Ectodermal cell (in vitro differentiated cells): ENCODE measurements around the gene CCDC194.
"Not testable (repeated sequence)": the region's sequence is repeated elsewhere in the genome, so short reads cannot be mapped to it uniquely, and the experiment has no call there.

ENCODE experiments used
- H3K27ac ChIP-seq: 2 replicates; pipeline ENCODE4 v1.7.0; 2013; ENCODE audit warnings: mild to moderate bottlenecking, low read depth, low read length; ENCODE audit not compliant: insufficient read depth, poor library complexity, severe bottlenecking
- H3K27me3 ChIP-seq: 2 replicates; pipeline ENCODE4 v1.7.0; 2013; ENCODE audit warnings: mild to moderate bottlenecking, low read length; ENCODE audit not compliant: insufficient read depth, control insufficient read depth, poor library complexity, severe bottlenecking
- H3K36me3 ChIP-seq: one replicate; pipeline ENCODE4 v1.7.0; 2013; ENCODE audit warnings: low read length; ENCODE audit not compliant: control insufficient read depth, insufficient read depth
- H3K4me1 ChIP-seq: one replicate; pipeline ENCODE4 v1.7.0; 2013; ENCODE audit warnings: low read length; ENCODE audit not compliant: control insufficient read depth, insufficient read depth
- H3K4me3 ChIP-seq: 2 replicates; pipeline ENCODE4 v1.7.0; 2013; ENCODE audit warnings: low read depth, low read length, control low read depth; ENCODE audit not compliant: insufficient read depth
- H3K9me3 ChIP-seq: 2 replicates; pipeline ENCODE4 v1.7.0; 2013; ENCODE audit warnings: mild to moderate bottlenecking, low read length, moderate library complexity; ENCODE audit not compliant: control insufficient read depth
- WGBS, 2 experiments: methylation state at CpG; one replicate each; pipeline ENCODE4 v1.1.7; 2013; ENCODE audit warnings: missing lambda C conversion rate in 2 of 2; 5-methylcytosine and 5-hydroxymethylcytosine counted together

The CCDC194 gene

DNA sequence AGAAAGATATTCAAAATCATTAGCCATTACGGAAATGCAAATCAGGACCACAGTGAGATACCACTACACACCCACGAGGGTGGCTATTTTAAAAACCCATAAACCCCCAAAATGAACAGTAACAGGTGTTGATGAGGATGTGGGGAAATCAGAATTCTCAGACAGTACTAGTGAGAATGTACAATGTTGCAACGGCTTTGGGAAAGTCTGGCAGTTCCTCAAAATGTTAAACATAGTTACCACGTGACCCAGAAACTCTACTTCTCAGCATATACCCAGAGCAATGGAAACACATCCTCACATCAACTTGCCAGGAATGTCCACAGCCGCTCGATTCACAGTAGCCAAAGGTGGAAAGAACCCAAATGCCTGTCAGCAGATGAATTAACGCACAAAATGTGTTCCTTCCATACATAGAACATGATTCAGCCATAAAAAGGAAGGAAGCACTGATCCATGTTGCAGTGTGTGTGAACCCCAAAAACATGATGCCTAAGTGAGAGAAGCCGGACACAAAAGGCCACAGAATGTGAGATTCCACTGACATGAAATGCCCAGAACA is 23.9 kb downstream of the CCDC194 start:
- H3K9me3 ChIP-seq = no peaks in the 10 kb centered on the region
- no peaks in the 10 kb centered on the region for H3K27me3 ChIP-seq
- no peaks in the 10 kb centered on the region for H3K4me1 ChIP-seq
- WGBS, 2 experiments = 88 to 92% methylated on average over 6 to 8 of the region's 8 CpGs
- H3K4me3 ChIP-seq = no peak overlapping the region
- no peaks in the 10 kb centered on the region for H3K36me3 ChIP-seq
- no peak overlapping the region for H3K27ac ChIP-seq

- H3K27ac ChIP-seq = no peak overlapping the region
- 94 to 95% methylated on average over 22 of the region's 22 CpGs for WGBS, 2 experiments
- no peaks in the 10 kb centered on the region for H3K36me3 ChIP-seq
- no peaks in the 10 kb centered on the region for H3K27me3 ChIP-seq
- no peaks in the 10 kb centered on the region for H3K9me3 ChIP-seq
- H3K4me1 ChIP-seq = no peaks in the 10 kb centered on the region
- H3K4me3 ChIP-seq = no peak overlapping the region
These were observed 28.6 kb downstream of the CCDC194 start for GRCh38 chr19:17365361-17365760.

DNA sequence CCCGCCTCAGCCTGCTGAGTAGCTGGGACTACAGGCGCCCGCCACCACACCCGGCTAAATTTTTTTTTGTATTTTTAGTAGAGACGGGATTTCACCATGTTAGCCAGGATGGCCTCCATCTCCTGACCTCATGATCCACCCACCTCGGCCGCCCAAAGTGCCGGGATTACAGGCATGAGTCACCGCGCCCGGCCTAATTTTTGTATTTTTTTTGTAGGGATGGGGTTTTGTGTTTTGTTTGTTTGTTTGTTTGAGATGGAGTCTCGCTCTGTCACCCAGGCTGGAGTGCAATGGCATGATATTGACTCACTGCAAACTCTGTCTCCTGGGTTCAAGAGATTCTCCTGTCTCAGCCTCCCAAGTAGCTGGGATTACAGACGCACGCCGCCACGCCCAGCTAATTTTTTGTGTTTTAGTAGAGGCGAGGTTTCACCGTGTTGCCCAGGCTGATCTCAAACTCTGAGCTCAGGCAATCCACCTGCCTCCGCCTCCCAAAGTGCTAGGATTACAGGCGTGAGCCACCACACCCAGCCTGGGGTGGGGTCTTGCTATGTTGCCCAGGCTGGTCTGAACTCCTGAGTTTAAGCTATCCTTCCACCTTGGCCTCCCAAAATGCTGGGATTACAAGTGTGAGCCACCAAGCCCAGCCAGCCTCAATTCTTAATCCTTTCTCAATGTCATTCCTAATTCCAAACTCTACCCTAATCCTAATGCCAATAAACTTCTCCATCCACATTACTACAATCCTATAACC is 30.0 kb downstream of the CCDC194 start:
- H3K27me3 ChIP-seq, H3K4me3 ChIP-seq, H3K9me3 ChIP-seq, H3K4me1 ChIP-seq, H3K36me3 ChIP-seq, H3K27ac ChIP-seq: not testable (repeated sequence)
- 92% methylated on average over 20 of the region's 20 CpGs for WGBS, 2 experiments

DNA sequence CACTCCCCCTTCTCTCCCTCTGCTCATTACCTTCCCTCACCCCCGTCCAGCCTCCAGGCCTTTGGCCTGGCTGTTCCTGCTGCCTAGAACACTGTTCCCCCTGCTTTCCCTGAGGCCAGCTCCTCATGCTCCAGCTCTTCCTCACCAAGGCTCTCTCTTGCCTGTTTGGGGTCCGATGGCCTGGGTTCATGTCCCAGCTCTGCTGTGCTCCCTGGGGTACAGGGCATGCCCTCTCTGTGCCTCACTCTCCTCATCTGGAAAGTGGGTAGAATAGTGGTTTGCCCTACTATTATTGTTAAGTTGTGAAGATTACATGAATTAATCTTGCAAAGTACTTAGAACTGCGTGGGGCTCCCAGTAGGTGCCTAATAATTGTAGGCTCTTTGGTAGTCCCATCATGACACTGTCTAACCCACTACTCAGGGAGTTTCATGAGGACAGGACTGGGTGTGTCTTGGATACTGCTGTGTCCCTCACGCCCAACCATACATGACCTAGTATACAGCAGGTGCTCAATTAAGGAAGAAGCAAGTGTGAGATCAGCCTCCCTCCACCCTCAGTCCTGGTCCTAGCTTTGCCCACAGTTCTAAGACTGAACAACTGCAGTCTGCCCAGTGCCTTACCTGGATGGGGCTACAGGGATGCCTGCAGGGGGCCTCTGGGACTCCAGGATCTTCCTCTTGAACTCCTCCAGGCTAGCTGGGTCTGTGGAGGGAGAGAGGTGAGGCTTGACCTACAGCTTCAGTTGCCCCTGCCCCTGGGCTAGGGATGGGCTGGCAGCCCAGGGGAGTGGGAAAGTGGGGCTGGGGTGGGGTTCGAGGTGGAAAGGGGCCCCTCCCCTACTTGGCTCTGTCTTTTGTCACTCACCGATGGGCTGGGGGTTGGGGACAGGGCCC is 33.8 kb downstream of the CCDC194 start:
- H3K36me3 ChIP-seq = no peaks in the 10 kb centered on the region
- no peaks in the 10 kb centered on the region for H3K27me3 ChIP-seq
- H3K9me3 ChIP-seq = no peaks in the 10 kb centered on the region
- no peaks in the 10 kb centered on the region for H3K4me1 ChIP-seq
- H3K4me3 ChIP-seq = no peak overlapping the region
- no peak overlapping the region for H3K27ac ChIP-seq
- 85 to 86% methylated on average over 6 of the region's 6 CpGs for WGBS, 2 experiments

GRCh38 chr19:17358395-17358794 is 35.6 kb downstream of the CCDC194 start:
- H3K9me3 ChIP-seq = no peaks in the 10 kb centered on the region
- no peaks in the 10 kb centered on the region for H3K36me3 ChIP-seq
- no peaks in the 10 kb centered on the region for H3K27me3 ChIP-seq
- H3K4me1 ChIP-seq = no peaks in the 10 kb centered on the region
- no peak overlapping the region for H3K4me3 ChIP-seq
- H3K27ac ChIP-seq = no peak overlapping the region
- WGBS, 2 experiments = 84 to 85% methylated on average over 7 of the region's 7 CpGs

DNA sequence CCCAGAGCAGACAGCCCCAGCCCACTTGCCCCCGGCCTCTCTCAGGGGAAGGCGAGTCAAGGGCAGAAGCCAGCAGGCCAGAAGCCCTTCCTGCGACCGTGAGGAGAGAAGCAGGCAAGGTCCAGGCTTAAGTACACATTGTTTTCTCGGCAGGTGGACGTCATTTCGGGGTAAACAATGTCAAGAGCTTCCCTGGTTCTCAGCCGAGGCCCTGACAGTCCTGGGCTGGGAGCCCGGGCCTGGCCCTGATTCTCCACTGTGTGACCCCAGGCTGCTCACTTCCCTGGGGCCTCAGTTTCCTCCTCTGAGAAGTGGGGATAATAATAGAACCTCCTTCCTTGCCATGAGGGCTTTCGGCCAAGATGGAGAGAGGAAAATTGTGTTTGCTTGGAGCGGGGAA is 36.3 kb downstream of the CCDC194 start:
- Histone ChIP-seq H3K9me3 (no peaks in the 10 kb centered on the region), H3K27ac (no peak overlapping the region), H3K4me1 (no peaks in the 10 kb centered on the region), H3K27me3 (no peaks in the 10 kb centered on the region), H3K4me3 (no peak overlapping the region), H3K36me3 (no peaks in the 10 kb centered on the region)
- 87 to 90% methylated on average over 11 of the region's 11 CpGs for WGBS, 2 experiments

DNA sequence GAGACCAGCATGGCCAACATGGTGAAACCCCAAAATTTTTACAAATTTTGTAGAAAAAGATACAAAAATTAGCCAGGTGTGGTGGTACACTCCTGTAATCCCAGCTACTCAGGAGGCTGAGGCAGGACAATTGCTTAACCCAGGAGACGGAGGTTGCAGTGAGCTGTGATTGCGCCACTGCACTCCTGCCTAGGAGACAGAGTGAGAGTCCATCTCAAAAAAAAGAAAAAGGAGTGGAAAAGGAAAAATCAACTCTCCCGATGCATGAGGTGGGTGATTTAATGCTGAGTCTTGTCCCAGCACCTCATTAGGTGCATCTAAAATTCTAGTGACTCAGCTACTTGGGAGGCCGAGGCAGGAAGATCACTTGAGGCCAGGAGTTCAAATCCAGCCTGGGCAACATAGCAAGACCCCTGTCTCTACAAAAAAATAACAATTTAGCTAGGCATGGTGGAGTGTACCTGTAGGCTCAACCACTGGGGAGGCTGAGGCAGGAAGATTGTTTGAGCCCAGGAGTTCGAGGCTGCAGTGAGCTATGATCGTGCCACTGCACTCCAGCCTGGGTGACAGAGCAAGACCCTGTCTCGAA is 36.8 kb downstream of the CCDC194 start:
- 92 to 94% methylated on average over 7 of the region's 7 CpGs for WGBS, 2 experiments
- Histone ChIP-seq H3K4me3 (no peak overlapping the region), H3K27me3 (no peaks in the 10 kb centered on the region), H3K4me1 (no peaks in the 10 kb centered on the region), H3K27ac (no peak overlapping the region), H3K9me3 (no peaks in the 10 kb centered on the region), H3K36me3 (no peaks in the 10 kb centered on the region)

DNA sequence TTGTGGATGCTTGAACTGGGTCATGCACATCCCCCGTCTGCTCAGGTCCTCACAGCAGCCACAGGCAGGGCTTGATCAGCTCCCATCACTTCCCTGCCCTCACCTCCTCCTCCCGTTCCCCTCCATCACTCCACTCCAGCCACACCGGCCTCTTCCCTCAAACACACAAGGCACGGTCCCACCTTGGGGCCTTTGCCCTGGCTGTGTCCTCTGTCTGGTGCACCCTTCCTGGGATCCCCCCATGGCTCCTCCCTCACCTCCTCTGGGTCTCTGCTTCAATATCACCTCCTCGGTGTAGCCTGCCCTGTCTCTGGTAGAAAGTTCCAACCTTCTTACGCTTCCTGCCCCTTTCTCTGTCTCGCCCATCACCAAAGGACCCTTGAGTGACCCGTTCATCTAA is 40.6 kb downstream of the CCDC194 start:
- no peaks in the 10 kb centered on the region for H3K27me3 ChIP-seq
- no peaks in the 10 kb centered on the region for H3K4me1 ChIP-seq
- H3K9me3 ChIP-seq = no peaks in the 10 kb centered on the region
- H3K36me3 ChIP-seq = no peaks in the 10 kb centered on the region
- H3K27ac ChIP-seq = no peak overlapping the region
- WGBS, 2 experiments = 89 to 91% methylated on average over 8 of the region's 8 CpGs
- H3K4me3 ChIP-seq = no peak overlapping the region

GRCh38 chr19:17352608-17353280 is 41.3 kb downstream of the CCDC194 start:
- Histone ChIP-seq H3K27me3 (no peaks in the 10 kb centered on the region), H3K4me1 (no peaks in the 10 kb centered on the region)
- 77 to 79% methylated on average over 14 of the region's 14 CpGs for WGBS, 2 experiments

More at GRCh38 chr19:17352608-17353280, 41.3 kb downstream of the CCDC194 start:
- Histone ChIP-seq H3K4me3 (no peak overlapping the region), H3K9me3 (no peaks in the 10 kb centered on the region), H3K36me3 (no peaks in the 10 kb centered on the region), H3K27ac (no peak overlapping the region)
